GM21423 (cell line): ENCODE measurements around the gene NLRC5.
A peak's percentile ranks its signal among the peaks of the same experiment; 100 is the strongest.
"Not testable (repeated sequence)": the region's sequence is repeated elsewhere in the genome, so short reads cannot be mapped to it uniquely, and the experiment has no call there.

Experiments
- ATAC-seq: cut with Tn5 transposase; IDR thresholded peaks from one replicate; pipeline ENCODE4 v1.9.1; 2021; ENCODE audit warnings: mild to moderate bottlenecking, moderate library complexity; ENCODE audit not compliant: unreplicated experiment

The NLRC5 gene

GRCh38 chr16:56960681-56961281, 28.6 kb upstream of the NLRC5 start:
- ATAC-seq: no peak

GRCh38 chr16:56961386-56961785, 28.0 kb upstream of the NLRC5 start:
- ATAC-seq: no peak

GRCh38 chr16:56961851-56962281, 27.5 kb upstream of the NLRC5 start, which contains the start of gene CETP:
TSS of gene CETP (plus strand) at chr16:56961950. CDS start at chr16:56961980, 30 bp downstream.
- ATAC-seq: no peak

- peak; percentile 57 for ATAC-seq
These were observed 24.9 kb upstream of the NLRC5 start for GRCh38 chr16:56964243-56965148.

- no peak for ATAC-seq
These were observed 23.9 kb upstream of the NLRC5 start for GRCh38 chr16:56965149-56966092.

GRCh38 chr16:56966093-56966475, 23.3 kb upstream of the NLRC5 start:
- ATAC-seq: no peak

GRCh38 chr16:56967733-56968132, 21.6 kb upstream of the NLRC5 start:
- no peak for ATAC-seq

GRCh38 chr16:56969769-56970168, 19.6 kb upstream of the NLRC5 start:
- ATAC-seq: no peak

GRCh38 chr16:56970934-56971767, 18.2 kb upstream of the NLRC5 start:
- peak; percentile 87 for ATAC-seq

GRCh38 chr16:56971768-56972043, 17.7 kb upstream of the NLRC5 start:
- no peak for ATAC-seq

GRCh38 chr16:56972403-56973293, 16.7 kb upstream of the NLRC5 start:
- no peak for ATAC-seq

- no peak for ATAC-seq
These were observed 16.1 kb upstream of the NLRC5 start for GRCh38 chr16:56973294-56973689.

- ATAC-seq: not testable (repeated sequence)
These were observed 15.5 kb upstream of the NLRC5 start for GRCh38 chr16:56973899-56974298.

- no peak for ATAC-seq
These were observed 14.6 kb upstream of the NLRC5 start for GRCh38 chr16:56974549-56975300.

GRCh38 chr16:56975714-56976113, 13.6 kb upstream of the NLRC5 start:
- ATAC-seq: no peak

GRCh38 chr16:56977216-56977615, 12.1 kb upstream of the NLRC5 start:
- no peak for ATAC-seq

GRCh38 chr16:56977823-56978430, 11.4 kb upstream of the NLRC5 start:
- no peak for ATAC-seq

- no peak for ATAC-seq
These were observed 9.2 kb upstream of the NLRC5 start for GRCh38 chr16:56980201-56980535.
